ENCODE measurements around the gene RPL3.

GRCh38 chr22:39281126-39281525 is 38.3 kb downstream of the RPL3 start:
- TF ChIP-seq POLR2AphosphoS5 (IDR thresholded peaks at IDR 0.05; ENCODE audit: low read depth, low read length) (no peak), REST (IDR thresholded peaks at IDR 0.05; ENCODE audit: insufficient read depth in 1 of 2, low read depth in 2 of 2, low read length in 2 of 2) (no peak), TAF1 (IDR thresholded peaks at IDR 0.05; ENCODE audit: borderline replicate concordance, insufficient read depth, low read length) (no peak), SIN3A (IDR thresholded peaks at IDR 0.05; ENCODE audit: borderline replicate concordance, insufficient read depth, low read length) (no peak), FOXP2 (optimal IDR thresholded peaks at IDR 0.05; ENCODE audit: borderline replicate concordance, extremely low read depth, extremely low read length, insufficient read depth) (no peak)
